IMR-90 (cell line): ENCODE measurements around the gene DUOX1. TPM values are rescaled to one million over a fixed set of nuclear protein-coding genes. Genes with fewer than 3 reads are reported as not detected.
A peak's percentile ranks its signal among the peaks of the same experiment; 100 is the strongest.

ENCODE experiments used
- ATAC-seq: fragments of 200-7000 bp; cut with Tn5 transposase; 2 replicates; pipeline ENCODE4 v1.9.1; 2020; ENCODE audit warnings: low read depth, mild to moderate bottlenecking, moderate library complexity
- BruUV-seq: library from RNA; stranded (reverse); fragments of 400-500 nt; replicated peaks from 2 replicates; lab custom pipeline; 2021; lab: Mats Ljungman, UMichigan
- CTCF ChIA-PET: fragments of 300-600 bp; formaldehyde crosslinking; extraction: SDS; loops from one replicate; lab custom pipeline; 2021; ENCODE audit warnings: antibody characterized with exemption; lab: Yijun Ruan, JAX
- POLR2A ChIA-PET: fragments of 300-600 bp; sonication (Branson Sonifier 250); formaldehyde crosslinking; loops from one replicate; lab custom pipeline; 2022; ENCODE audit warnings: antibody characterized with exemption; ENCODE audit not compliant: unreplicated experiment; lab: Charles Lee
- DNase-seq: peaks from one replicate; pipeline ENCODE4 v3.0.0; 2013
- H2AFZ ChIP-seq: replicated peaks from 2 replicates; pipeline ENCODE3; 2013; ENCODE audit warnings: low read length, mild to moderate bottlenecking; ENCODE audit not compliant: poor library complexity
- H2AK5ac ChIP-seq: 2 replicates; pipeline ENCODE4 v1.6.1; 2013; ENCODE audit warnings: low read depth, low read length, inconsistent platforms
- H2AK9ac ChIP-seq: replicated peaks from 2 replicates; pipeline ENCODE3; 2013; ENCODE audit warnings: mild to moderate bottlenecking, low read depth, low read length, moderate library complexity; ENCODE audit not compliant: poor library complexity
- H2BK120ac ChIP-seq: 2 replicates; pipeline ENCODE4 v1.6.1; 2013; ENCODE audit warnings: low read depth, low read length, inconsistent platforms
- H2BK15ac ChIP-seq: 3 replicates; pipeline ENCODE4 v1.6.1; 2013; ENCODE audit warnings: low read depth, low read length, inconsistent platforms
- H2BK20ac ChIP-seq: 2 replicates; pipeline ENCODE4 v1.6.1; 2013; ENCODE audit warnings: low read depth, mild to moderate bottlenecking, inconsistent platforms, low read length, moderate library complexity
- H2BK5ac ChIP-seq: 2 replicates; pipeline ENCODE4 v1.6.1; 2013; ENCODE audit warnings: mild to moderate bottlenecking, low read depth, low read length, inconsistent platforms; ENCODE audit not compliant: poor library complexity, severe bottlenecking
- H3K14ac ChIP-seq: replicated peaks from 2 replicates; pipeline ENCODE4 v1.6.1; 2013; ENCODE audit warnings: low read depth, low read length, inconsistent platforms
- H3K18ac ChIP-seq: 2 replicates; pipeline ENCODE4 v1.6.1; 2013; ENCODE audit warnings: low read depth, low read length, control low read depth
- H3K23ac ChIP-seq: 2 replicates; pipeline ENCODE4 v1.6.1; 2013; ENCODE audit warnings: low read depth, low read length, inconsistent platforms
- H3K27ac ChIP-seq: 2 replicates; pipeline ENCODE4 v1.5.1; 2013; ENCODE audit warnings: mild to moderate bottlenecking, control low read depth, low read length; ENCODE audit not compliant: insufficient read depth
- H3K27me3 ChIP-seq: 2 replicates; pipeline ENCODE4 v1.6.1; 2013; ENCODE audit warnings: low read length; ENCODE audit not compliant: control insufficient read depth, insufficient read depth
- H3K36me3 ChIP-seq: 2 replicates; pipeline ENCODE4 v1.6.1; 2013; ENCODE audit warnings: low read length, mixed read lengths; ENCODE audit not compliant: control insufficient read depth, insufficient read depth
- H3K4ac ChIP-seq: 2 replicates; pipeline ENCODE4 v1.6.1; 2013; ENCODE audit warnings: low read depth, low read length, inconsistent platforms
- H3K4me1 ChIP-seq: 2 replicates; pipeline ENCODE4 v1.6.1; 2013; ENCODE audit warnings: low read length, mixed read lengths; ENCODE audit not compliant: control insufficient read depth, insufficient read depth
- H3K4me2 ChIP-seq: 2 replicates; pipeline ENCODE4 v1.6.1; 2013; ENCODE audit warnings: low read depth, mild to moderate bottlenecking, control low read depth, low read length, moderate library complexity
- H3K4me3 ChIP-seq: 2 replicates; pipeline ENCODE4 v1.5.1; 2013; ENCODE audit warnings: low read depth, mild to moderate bottlenecking, control low read depth, low read length, moderate library complexity; ENCODE audit not compliant: insufficient read depth
- H3K56ac ChIP-seq: 2 replicates; pipeline ENCODE4 v1.6.1; 2013; ENCODE audit warnings: low read length, inconsistent platforms; ENCODE audit not compliant: insufficient read depth; ENCODE audit errors: extremely low read depth
- H3K79me1 ChIP-seq, 2 experiments: 2 replicates each; pipeline ENCODE4 v1.6.1; 2013; ENCODE audit warnings: low read length in 2 of 2, inconsistent platforms in 1 of 2, low read depth in 1 of 2
- H3K9ac ChIP-seq: 2 replicates; pipeline ENCODE4 v1.6.1; 2013; ENCODE audit warnings: low read depth, low read length, control low read depth
- H3K9me1 ChIP-seq: 2 replicates; pipeline ENCODE4 v1.6.1; 2013; ENCODE audit warnings: low read length, inconsistent platforms; ENCODE audit not compliant: insufficient read depth
- H3K9me3 ChIP-seq: 2 replicates; pipeline ENCODE4 v1.6.1; 2013; ENCODE audit warnings: low read length; ENCODE audit not compliant: control insufficient read depth, insufficient read depth
- H4K20me1 ChIP-seq: 2 replicates; pipeline ENCODE4 v1.6.1; 2013; ENCODE audit warnings: low read length, inconsistent platforms; ENCODE audit not compliant: insufficient read depth
- H4K5ac ChIP-seq: 2 replicates; pipeline ENCODE4 v1.6.1; 2013; ENCODE audit warnings: mild to moderate bottlenecking, low read depth, low read length, control low read depth
- H4K8ac ChIP-seq, 2 experiments: 2 replicates each; pipeline ENCODE4 v1.6.1; 2013; ENCODE audit warnings: low read depth in 2 of 2, low read length in 2 of 2, control low read depth in 1 of 2, inconsistent platforms in 1 of 2
- H4K91ac ChIP-seq: 2 replicates; pipeline ENCODE4 v1.6.1; 2013; ENCODE audit warnings: low read depth, low read length, inconsistent platforms; ENCODE audit not compliant: insufficient read depth
- POLR2A ChIP-seq: IDR thresholded peaks from 2 replicates; pipeline ENCODE4 v1.6.1; 2012; ENCODE audit warnings: mild to moderate bottlenecking, low read depth, low read length
- WGBS, 2 experiments: methylation state at CpG; one replicate each; pipeline versions ENCODE4 v1.1.5 to v1.1.7; 2013; ENCODE audit warnings: missing lambda C conversion rate in 2 of 2; ENCODE audit not compliant: insufficient read length in 1 of 2; ENCODE audit errors: extremely low coverage in 2 of 2; 5-methylcytosine and 5-hydroxymethylcytosine counted together
- dilution Hi-C: fragments of 300-500 bp; cut with HindIII; formaldehyde crosslinking; loops from one replicate; pipeline ENCODE4 v1.14.3; 2018; ENCODE audit warnings: low sequenced_read_pairs; ENCODE audit not compliant: unreplicated experiment
- in situ Hi-C: fragments of 300-500 bp; cut with MboI; formaldehyde crosslinking; loops from 3 replicates; pipeline ENCODE4 v1.14.3; 2019; ENCODE audit warnings: low sequenced_read_pairs, inconsistent platforms, mixed read lengths
- intact Hi-C: fragments of 100-400 bp; cut with micrococcal nuclease; formaldehyde crosslinking; loops from 2 replicates; pipeline ENCODE4 v1.10.0; 2022
- polyA plus RNA-seq, 3 experiments: library from polyadenylated mRNA; depleted of rRNA; stranded (reverse); fragments of >200 nt; gene quantifications; 2 replicates each; pipeline ENCODE4 v1.2.3, GENCODE V29; 2012; ENCODE audit warnings: low replicate concordance in 1 of 3
- total RNA-seq: library from RNA; depleted of rRNA; stranded (reverse); fragments of >200 nt; gene quantifications from 2 replicates; pipeline ENCODE4 v1.2.3, GENCODE V29; 2012

Gene DUOX1
- total and polyA plus RNA-seq, 2 of the 4 experiments (the other 2 are of a cell fraction) = not detected

GRCh38 chr15:45151998-45152828 is 22.4 kb downstream of the DUOX1 start:
- no peak for DNase-seq
- intact Hi-C loops (no loop called here), dilution Hi-C loops (no loop called here), in situ Hi-C loops (no loop called here)
- H4K8ac ChIP-seq = no peak overlapping the region
- H4K5ac ChIP-seq = no peak overlapping the region
- BruUV-seq = no TSS peak
- no peak for ATAC-seq
- H2AK5ac ChIP-seq = no peak overlapping the region
- H3K4me1 ChIP-seq = peaks cover 4% of the 10 kb centered on the region; the same call in 1 of the 2 replicates
- no peak overlapping the region for H3K4ac ChIP-seq
- no peak for TF ChIP-seq POLR2A
- no peak overlapping the region for H3K4me2 ChIP-seq
- H4K91ac ChIP-seq = no peak overlapping the region
- no peak overlapping the region for H3K4me3 ChIP-seq
- H3K27ac ChIP-seq = no peak overlapping the region
- H2BK15ac ChIP-seq = no peak overlapping the region
- no peaks in the 10 kb centered on the region for H3K79me1 ChIP-seq
- H2AFZ ChIP-seq = no peak overlapping the region
- H3K9me3 ChIP-seq = no peaks in the 10 kb centered on the region
- peaks cover 5% of the 10 kb centered on the region for H3K9me1 ChIP-seq
- H3K56ac ChIP-seq = no peak overlapping the region
- H2BK5ac ChIP-seq = no peak overlapping the region
- no peak overlapping the region for H2BK20ac ChIP-seq
- H3K18ac ChIP-seq = no peak overlapping the region
- H3K14ac ChIP-seq = no peak overlapping the region
- H3K9ac ChIP-seq = no peak overlapping the region
- H4K20me1 ChIP-seq = no peaks in the 10 kb centered on the region
- POLR2A ChIA-PET = no interaction called here
- CTCF ChIA-PET = no interaction called here
- H3K36me3 ChIP-seq = no peaks in the 10 kb centered on the region
- H2AK9ac ChIP-seq = peak overlapping the region; percentile 28
- H3K27me3 ChIP-seq = no peaks in the 10 kb centered on the region
- H3K23ac ChIP-seq = no peak overlapping the region
- 94% methylated on average over 18 of the region's 36 CpGs; no CpG with 5 or more reads in 1 of the 2 experiments for WGBS, 2 experiments
- no peak overlapping the region for H2BK120ac ChIP-seq
